Stomach (tissue), 9 donors: ENCODE data around the gene C17orf58. TPM values are rescaled to one million over a fixed set of nuclear protein-coding genes. Genes with fewer than 3 reads are reported as not detected.
A peak's percentile ranks its signal among the peaks of the same experiment; 100 is the strongest.

Experiments used
- DNase-seq, 2 donors: peaks; one replicate each; pipeline versions ENCODE4 v3.0.0 to v3.0.0-alpha.2; 2013 to 2019
- H3K27ac ChIP-seq, 5 donors: fragments of 200-600 bp in 4 of 5; sonication (generic) in 4 of 5; one replicate each; pipeline ENCODE4 v1.5.1; 2013 to 2019; ENCODE audit warnings: mild to moderate bottlenecking in 1 of 5, moderate library complexity in 1 of 5
- H3K27me3 ChIP-seq, 3 donors: fragments of 200-600 bp; sonication (generic); one replicate each; pipeline ENCODE4 v1.5.1; 2017 to 2019; ENCODE audit warnings: mixed run types in 1 of 3
- H3K36me3 ChIP-seq, 4 donors: fragments of 200-600 bp; sonication (generic); 1 replicate in 3 of 4; 2 replicates in 1 of 4; pipeline ENCODE4 v1.5.1; 2016 to 2019
- H3K4me1 ChIP-seq, 4 donors: fragments of 200-600 bp; sonication (generic); one replicate each; pipeline ENCODE4 v1.5.1; 2016 to 2019
- H3K4me3 ChIP-seq, 4 donors: fragments of 200-600 bp; sonication (generic) in 3 of 4; one replicate each; pipeline ENCODE4 v1.5.1; 2016 to 2019; ENCODE audit warnings: mild to moderate bottlenecking in 1 of 4
- H3K9me3 ChIP-seq, 4 donors: fragments of 200-600 bp; sonication (generic); one replicate each; pipeline ENCODE4 v1.5.1; 2016 to 2019
- CTCF ChIP-seq, 7 experiments: fragments of 450-650 bp in 4 of 7; fragments of 200-600 bp in 3 of 7; sonication (generic) in 3 of 7; IDR thresholded peaks; one replicate each; pipeline ENCODE4 v1.5.1; 2016 to 2019; ENCODE audit warnings: antibody characterized with exemption in 7 of 7, control low read depth in 2 of 7, mild to moderate bottlenecking in 1 of 7
- EP300 ChIP-seq: sonication (generic); formaldehyde crosslinking; IDR thresholded peaks from one replicate; pipeline ENCODE4 v1.6.1; 2017; ENCODE audit warnings: antibody characterized with exemption
- POLR2A ChIP-seq, 4 donors: fragments of 450-650 bp; IDR thresholded peaks; one replicate each; pipeline ENCODE4 v1.6.1; 2016; ENCODE audit warnings: antibody characterized with exemption in 4 of 4, control low read depth in 2 of 4, mild to moderate bottlenecking in 1 of 4, moderate library complexity in 1 of 4
- POLR2AphosphoS5 ChIP-seq, 3 donors: sonication (generic); formaldehyde crosslinking; IDR thresholded peaks; one replicate each; pipeline ENCODE4 v1.6.1; 2016; ENCODE audit warnings: antibody characterized with exemption in 3 of 3
- WGBS, 5 donors: extraction: QIAGEN DNeasy Blood & Tissue Kit in 3 of 5; methylation state at CpG; one replicate each; pipeline versions ENCODE4 v1.1.5 to v1.1.7; 2013 to 2018; 5-methylcytosine and 5-hydroxymethylcytosine counted together
- intact Hi-C: fragments of 100-400 bp; cut with DNase I; formaldehyde crosslinking; loops from one replicate; pipeline ENCODE4 v1.15.1; 2023; ENCODE audit warnings: low total_unique reads
- polyA plus RNA-seq, 3 donors: library from polyadenylated mRNA; stranded (reverse); fragments of 200-250 nt; gene quantifications; one replicate each; pipeline ENCODE4 v1.2.3, GENCODE V29; 2013
- small RNA-seq, 4 donors: library from RNA; depleted of rRNA; stranded (forward); fragments of <200 nt; gene quantifications; one replicate each; pipeline ENCODE3, GENCODE V24; 2016
- total RNA-seq, 5 donors: library from RNA; depleted of rRNA; stranded (reverse); fragments of >200 nt; gene quantifications; one replicate each; pipeline versions ENCODE4 v1.1.0 to v1.2.3, GENCODE V29; 2014 to 2016
- donor health status: healthy with polysubstance abuse.
- donor health status: Bipolar disorder and iron deficiency.
- donor health status: healthy.

The C17orf58 gene
- total and polyA plus RNA-seq, 8 donors = 4.9 to 32.2 (median 16.9) TPM; not detected in 1

GRCh38 chr17:67944035-67944434 lies 52.2 kb downstream of the C17orf58 start:
- no peak overlapping the region for H3K4me3 ChIP-seq
- no peak for DNase-seq
- no peak overlapping the region for H3K27ac ChIP-seq
- H3K9me3 ChIP-seq = no peaks in the 10 kb centered on the region
- intact Hi-C loops = no loop called here
- no peaks in the 10 kb centered on the region for H3K4me1 ChIP-seq
- no peaks in the 10 kb centered on the region for H3K27me3 ChIP-seq
- TF ChIP-seq POLR2A (IDR thresholded peaks at IDR 0.05) = no peak
- no peak for TF ChIP-seq POLR2AphosphoS5 (IDR thresholded peaks at IDR 0.05)
- no peak for TF ChIP-seq EP300
- no peak for TF ChIP-seq CTCF (IDR thresholded peaks at IDR 0.05)
- WGBS, 5 donors = 84 to 92% (median 90%) methylated on average over 5 of the region's 5 CpGs
- peaks cover 62 to 100% (median 100%) of the 10 kb centered on the region in 4 donors for H3K36me3 ChIP-seq

- 74 to 88% (median 84%) methylated on average over 3 of the region's 3 CpGs for WGBS, 5 donors
- Histone ChIP-seq H3K9me3 (no peaks in the 10 kb centered on the region), H3K4me3 (no peak overlapping the region), H3K36me3 (peaks cover 56 to 100% (median 99%) of the 10 kb centered on the region in 4 donors), H3K27ac (no peak overlapping the region), H3K4me1 (no peaks in the 10 kb centered on the region), H3K27me3 (no peaks in the 10 kb centered on the region)
- TF ChIP-seq CTCF (IDR thresholded peaks at IDR 0.05) (peak in 1 of 7 experiments; percentile 6), EP300 (no peak)
- intact Hi-C loops = no loop called here
- no peak for DNase-seq
These were observed 53.5 kb downstream of the C17orf58 start for GRCh38 chr17:67942810-67943209.

Small RNA genes within 50 kb of the gene (small RNA-seq; reads per million reads assigned to genes)
- 0 reads per million in 4 donors for gene RN7SL622P

Other genes starting within 250 kb of the C17orf58 start
- 100 to 1,000 TPM in 2 of 5 donors, 10 to 100 TPM in 3; 36.8 to 122 (median 83.9) TPM for gene BPTF, start 171.0 kb downstream of the C17orf58 start, total RNA-seq
- 1 to 10 TPM; 8.6 to 9.5 (median 9.3) TPM for gene BPTF, start 171.0 kb downstream of the C17orf58 start, polyA plus RNA-seq
- 10 to 100 TPM in 2 of 5 donors, 1 to 10 TPM in 2, under 1 TPM in 1; 0.58 to 26.3 (median 5.4) TPM for gene KPNA2, start 39.3 kb upstream of the C17orf58 start, total RNA-seq
- 10 to 100 TPM; 12.1 to 23.7 (median 21.0) TPM for gene KPNA2, start 39.3 kb upstream of the C17orf58 start, polyA plus RNA-seq